HG02678 (cell line): ENCODE measurements around the gene GNPTG.

Experiments
- ATAC-seq: cut with Tn5 transposase; IDR thresholded peaks from one replicate; pipeline ENCODE4 v1.9.1; 2021; ENCODE audit warnings: mild to moderate bottlenecking, moderate library complexity; ENCODE audit not compliant: unreplicated experiment

Gene GNPTG

GRCh38 chr16:1367486-1368174 is 15.9 kb downstream of the GNPTG start:
- ATAC-seq = no peak

GRCh38 chr16:1371054-1371978 is 19.6 kb downstream of the GNPTG start:
- no peak for ATAC-seq

- ATAC-seq = no peak
Observed at GRCh38 chr16:1372292-1372950, 20.7 kb downstream of the GNPTG start.

GRCh38 chr16:1374418-1375297 is 22.9 kb downstream of the GNPTG start:
- ATAC-seq = no peak

GRCh38 chr16:1375298-1375640 is 23.5 kb downstream of the GNPTG start:
- no peak for ATAC-seq

- ATAC-seq = no peak
Observed at GRCh38 chr16:1375741-1376410, 24.1 kb downstream of the GNPTG start.

GRCh38 chr16:1377406-1378010 is 25.8 kb downstream of the GNPTG start:
- no peak for ATAC-seq

GRCh38 chr16:1378087-1378803 is 26.5 kb downstream of the GNPTG start:
- no peak for ATAC-seq

- no peak for ATAC-seq
Observed at GRCh38 chr16:1378804-1379303, 27.1 kb downstream of the GNPTG start.

- ATAC-seq = no peak
Observed at GRCh38 chr16:1379304-1380076, 27.8 kb downstream of the GNPTG start.

GRCh38 chr16:1380195-1380594 is 28.5 kb downstream of the GNPTG start:
- no peak for ATAC-seq

GRCh38 chr16:1381612-1382406 is 30.1 kb downstream of the GNPTG start:
- ATAC-seq = no peak

- no peak for ATAC-seq
Observed at GRCh38 chr16:1383556-1383955, 31.8 kb downstream of the GNPTG start.

GRCh38 chr16:1385232-1385631 is 33.5 kb downstream of the GNPTG start:
- ATAC-seq = no peak

- no peak for ATAC-seq
Observed at GRCh38 chr16:1387331-1387730, 35.6 kb downstream of the GNPTG start.

GRCh38 chr16:1389762-1390161 is 38.0 kb downstream of the GNPTG start:
- ATAC-seq = no peak

- ATAC-seq = no peak
Observed at GRCh38 chr16:1390239-1390779, 38.6 kb downstream of the GNPTG start.
